Femur (tissue), 1 donor: Measurements from ENCODE around the gene SUSD2.
A peak's percentile ranks its signal among the peaks of the same experiment; 100 is the strongest.

Experiments
- DNase-seq: peaks from one replicate; pipeline ENCODE4 v3.0.0-alpha.2; 2017

Gene SUSD2

GRCh38 chr22:24153353-24153752 is 27.9 kb upstream of the SUSD2 start:
- DNase-seq, result no peak

- no peak for DNase-seq
Measured at GRCh38 chr22:24153959-24154358, 27.3 kb upstream of the SUSD2 start.

GRCh38 chr22:24154826-24155225 is 26.5 kb upstream of the SUSD2 start:
- DNase-seq, result no peak

GRCh38 chr22:24155627-24156140 is 25.6 kb upstream of the SUSD2 start:
- peak; percentile 89 for DNase-seq

GRCh38 chr22:24156141-24156912 is 25.0 kb upstream of the SUSD2 start:
- no peak for DNase-seq

GRCh38 chr22:24156913-24157821 is 24.1 kb upstream of the SUSD2 start:
- peak; percentile 89 for DNase-seq

- DNase-seq, result no peak
Measured at GRCh38 chr22:24157822-24158135, 23.5 kb upstream of the SUSD2 start.

- DNase-seq, result no peak
Measured at GRCh38 chr22:24159650-24160049, 21.6 kb upstream of the SUSD2 start.

- no peak for DNase-seq
Measured at GRCh38 chr22:24160546-24160945, 20.7 kb upstream of the SUSD2 start.

- DNase-seq, result no peak
Measured at GRCh38 chr22:24161485-24161884, 19.8 kb upstream of the SUSD2 start.

- no peak for DNase-seq
Measured at GRCh38 chr22:24161909-24162308, 19.4 kb upstream of the SUSD2 start.

GRCh38 chr22:24162436-24162835 is 18.9 kb upstream of the SUSD2 start:
- no peak for DNase-seq

GRCh38 chr22:24164243-24164642 is 17.0 kb upstream of the SUSD2 start:
- no peak for DNase-seq

GRCh38 chr22:24164940-24165339 is 16.3 kb upstream of the SUSD2 start:
- DNase-seq, result no peak

GRCh38 chr22:24165673-24166072 is 15.6 kb upstream of the SUSD2 start:
- DNase-seq, result no peak

GRCh38 chr22:24166811-24167210 is 14.5 kb upstream of the SUSD2 start:
- DNase-seq, result no peak

- DNase-seq, result no peak
Measured at GRCh38 chr22:24169439-24170058, 11.7 kb upstream of the SUSD2 start.

- no peak for DNase-seq
Measured at GRCh38 chr22:24170188-24170587, 11.1 kb upstream of the SUSD2 start.

GRCh38 chr22:24170632-24171031 is 10.7 kb upstream of the SUSD2 start:
- no peak for DNase-seq

- DNase-seq, result no peak
Measured at GRCh38 chr22:24171822-24172221, 9.5 kb upstream of the SUSD2 start.

GRCh38 chr22:24175160-24175808 is 6.0 kb upstream of the SUSD2 start:
- peak; percentile 78 for DNase-seq

GRCh38 chr22:24176040-24176439 is 5.2 kb upstream of the SUSD2 start:
- DNase-seq, result no peak

GRCh38 chr22:24176630-24177029 is 4.7 kb upstream of the SUSD2 start:
- DNase-seq, result no peak
